GM21723 (cell line): Measurements from ENCODE around the gene TTF1.
A peak's percentile ranks its signal among the peaks of the same experiment; 100 is the strongest.

ENCODE experiments used
- ATAC-seq: cut with Tn5 transposase; IDR thresholded peaks from one replicate; pipeline ENCODE4 v1.9.1; 2021; ENCODE audit warnings: mild to moderate bottlenecking, moderate library complexity; ENCODE audit not compliant: unreplicated experiment

Gene TTF1

GRCh38 chr9:132406554-132407122 lies at the start of gene TTF1:
Gene TTF1, minus strand, starts transcription at chr9:132406840. Its CDS starts 4,019 bp downstream, at chr9:132402821.
- peak; percentile 74 for ATAC-seq

GRCh38 chr9:132456241-132456640 lies 49.6 kb upstream of the TTF1 start:
- ATAC-seq: no peak

GRCh38 chr9:132451276-132451675 lies 44.6 kb upstream of the TTF1 start:
- no peak for ATAC-seq

- no peak for ATAC-seq
Observed at GRCh38 chr9:132447902-132448301, 41.3 kb upstream of the TTF1 start.

- no peak for ATAC-seq
Observed at GRCh38 chr9:132447346-132447745, 40.7 kb upstream of the TTF1 start.

GRCh38 chr9:132446887-132447286 lies 40.2 kb upstream of the TTF1 start:
- ATAC-seq: no peak

- no peak for ATAC-seq
Observed at GRCh38 chr9:132443951-132444607, 37.4 kb upstream of the TTF1 start.

GRCh38 chr9:132441404-132441803 lies 34.8 kb upstream of the TTF1 start:
- ATAC-seq: no peak

GRCh38 chr9:132440735-132441134 lies 34.1 kb upstream of the TTF1 start:
- ATAC-seq: no peak

GRCh38 chr9:132439153-132439552 lies 32.5 kb upstream of the TTF1 start:
- no peak for ATAC-seq

- no peak for ATAC-seq
Observed at GRCh38 chr9:132434881-132435280, 28.2 kb upstream of the TTF1 start.

- ATAC-seq: no peak
Observed at GRCh38 chr9:132430998-132431397, 24.4 kb upstream of the TTF1 start.

- ATAC-seq: no peak
Observed at GRCh38 chr9:132426639-132427414, 20.2 kb upstream of the TTF1 start.

- no peak for ATAC-seq
Observed at GRCh38 chr9:132425675-132426062, 19.0 kb upstream of the TTF1 start.

GRCh38 chr9:132424857-132425674 lies 18.4 kb upstream of the TTF1 start:
- ATAC-seq: no peak

GRCh38 chr9:132423503-132423902 lies 16.9 kb upstream of the TTF1 start:
- no peak for ATAC-seq

GRCh38 chr9:132422574-132422973 lies 15.9 kb upstream of the TTF1 start:
- ATAC-seq: no peak

- no peak for ATAC-seq
Observed at GRCh38 chr9:132418726-132419363, 12.2 kb upstream of the TTF1 start.

GRCh38 chr9:132415181-132415580 lies 8.5 kb upstream of the TTF1 start:
- no peak for ATAC-seq

- ATAC-seq: no peak
Observed at GRCh38 chr9:132414731-132415130, 8.1 kb upstream of the TTF1 start.

- ATAC-seq: no peak
Observed at GRCh38 chr9:132413926-132414325, 7.3 kb upstream of the TTF1 start.
